ENCODE data around the gene MEIS2. TPM values are rescaled to one million over a fixed set of nuclear protein-coding genes. Genes with fewer than 3 reads are reported as not detected.

MEIS2 gene
- total and polyA plus RNA-seq, 8 donors: 3.9 to 77.7 (median 25.9) TPM

DNA sequence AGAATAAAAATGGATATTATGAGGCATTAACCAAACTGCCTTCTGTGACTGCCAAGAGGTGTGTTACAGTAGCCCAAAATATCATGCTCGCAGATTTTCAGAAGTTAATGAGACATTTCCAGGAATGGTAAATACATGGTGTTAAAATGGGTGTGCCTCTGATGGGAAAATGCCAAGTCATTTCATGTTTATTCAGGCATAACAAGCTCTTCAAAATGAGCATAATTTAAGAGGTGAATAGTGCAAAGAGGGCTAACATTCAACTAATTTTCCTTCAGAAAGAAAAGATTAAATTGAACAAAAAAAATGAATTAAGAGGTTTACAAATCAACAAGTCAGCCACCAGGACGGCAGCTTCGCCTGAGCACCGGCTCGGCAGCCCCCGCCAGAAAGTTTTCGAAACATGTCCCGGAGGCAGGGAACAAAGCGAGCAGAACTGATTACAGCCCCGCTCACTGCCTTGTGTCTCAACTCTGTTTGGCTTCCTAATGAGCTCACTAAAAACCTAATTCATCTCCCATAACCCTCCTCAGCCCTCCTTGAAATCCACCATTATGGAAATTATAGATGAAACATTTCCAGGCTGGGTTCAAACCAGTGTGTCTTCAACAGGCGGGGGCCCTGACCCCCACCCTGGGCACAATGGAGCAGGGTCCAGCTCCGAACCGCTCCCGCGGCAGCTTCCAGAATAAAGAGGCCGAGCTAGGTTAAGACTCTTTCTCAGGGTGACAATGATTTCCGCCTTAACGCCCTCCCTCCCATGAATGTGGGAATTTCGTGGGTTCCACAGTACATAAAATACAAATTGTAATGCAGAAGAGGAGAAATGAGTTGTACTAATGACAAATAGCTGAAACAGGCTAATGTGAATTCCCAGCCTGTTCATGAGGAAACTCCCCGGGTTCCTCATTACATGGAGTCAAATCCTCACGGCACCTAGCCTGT lies 43.9 kb downstream of the MEIS2 start:
- H3K4me1 ChIP-seq: peaks cover 4 to 43% (median 28%) of the 10 kb centered on the region in 4 donors
- peak overlapping the region in 4 of 5 donors; percentile 15 to 77 (median 48) for H3K27ac ChIP-seq
- H3K36me3 ChIP-seq: no peaks in the 10 kb centered on the region
- intact Hi-C loops (cut with DNase I; ENCODE audit: low total_unique reads): no loop called here
- H3K4me3 ChIP-seq: no peak overlapping the region
- DNase-seq: peak in 1 of 2 donors; percentile 56
- TF ChIP-seq, protein P1, sequence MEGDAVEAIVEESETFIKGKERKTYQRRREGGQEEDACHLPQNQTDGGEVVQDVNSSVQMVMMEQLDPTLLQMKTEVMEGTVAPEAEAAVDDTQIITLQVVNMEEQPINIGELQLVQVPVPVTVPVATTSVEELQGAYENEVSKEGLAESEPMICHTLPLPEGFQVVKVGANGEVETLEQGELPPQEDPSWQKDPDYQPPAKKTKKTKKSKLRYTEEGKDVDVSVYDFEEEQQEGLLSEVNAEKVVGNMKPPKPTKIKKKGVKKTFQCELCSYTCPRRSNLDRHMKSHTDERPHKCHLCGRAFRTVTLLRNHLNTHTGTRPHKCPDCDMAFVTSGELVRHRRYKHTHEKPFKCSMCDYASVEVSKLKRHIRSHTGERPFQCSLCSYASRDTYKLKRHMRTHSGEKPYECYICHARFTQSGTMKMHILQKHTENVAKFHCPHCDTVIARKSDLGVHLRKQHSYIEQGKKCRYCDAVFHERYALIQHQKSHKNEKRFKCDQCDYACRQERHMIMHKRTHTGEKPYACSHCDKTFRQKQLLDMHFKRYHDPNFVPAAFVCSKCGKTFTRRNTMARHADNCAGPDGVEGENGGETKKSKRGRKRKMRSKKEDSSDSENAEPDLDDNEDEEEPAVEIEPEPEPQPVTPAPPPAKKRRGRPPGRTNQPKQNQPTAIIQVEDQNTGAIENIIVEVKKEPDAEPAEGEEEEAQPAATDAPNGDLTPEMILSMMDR (IDR thresholded peaks at IDR 0.05): no peak
- TF ChIP-seq POLR2A (IDR thresholded peaks at IDR 0.05): no peak
- TF ChIP-seq EP300 (IDR thresholded peaks at IDR 0.05): no peak
- no peak for TF ChIP-seq POLR2AphosphoS5 (IDR thresholded peaks at IDR 0.05)
- WGBS, 5 donors: 63 to 73% (median 66%) methylated on average over 21 of the region's 21 CpGs
- no peaks in the 10 kb centered on the region for H3K27me3 ChIP-seq
- H3K9me3 ChIP-seq: no peaks in the 10 kb centered on the region

DNA sequence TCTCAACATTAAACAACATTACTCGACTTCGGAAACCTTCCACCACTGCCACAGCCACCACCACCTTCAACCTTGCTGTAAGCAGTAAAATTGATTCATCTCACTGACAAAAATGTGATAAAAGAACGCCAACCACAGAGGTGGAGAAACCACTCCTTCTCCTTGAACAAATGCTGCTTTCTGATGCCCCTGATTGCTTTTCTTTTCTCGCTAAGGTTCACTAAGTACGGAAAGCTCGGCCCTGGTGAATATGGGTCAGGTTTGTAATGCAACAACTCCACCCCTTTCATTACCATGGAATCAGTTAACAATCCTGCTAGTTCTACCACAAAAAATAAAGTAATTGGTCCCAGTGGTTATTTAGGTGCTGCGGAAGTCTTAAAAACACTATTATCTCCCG lies 44.9 kb downstream of the MEIS2 start:
- DNase-seq: no peak
- TF ChIP-seq POLR2A (IDR thresholded peaks at IDR 0.05) (no peak), POLR2AphosphoS5 (IDR thresholded peaks at IDR 0.05) (no peak), EP300 (IDR thresholded peaks at IDR 0.05) (no peak)
- TF ChIP-seq, protein P1 (IDR thresholded peaks at IDR 0.05): no peak
- Histone ChIP-seq H3K4me3 (no peak overlapping the region), H3K27ac (peak overlapping the region in 2 of 5 donors; percentile 15 to 77), H3K4me1 (peaks cover 4 to 52% (median 29%) of the 10 kb centered on the region in 4 donors), H3K27me3 (no peaks in the 10 kb centered on the region), H3K9me3 (no peaks in the 10 kb centered on the region), H3K36me3 (no peaks in the 10 kb centered on the region)
- intact Hi-C loops (cut with DNase I; ENCODE audit: low total_unique reads): no loop called here
- WGBS, 5 donors: 90 to 95% (median 91%) methylated on average over 8 of the region's 8 CpGs

DNA sequence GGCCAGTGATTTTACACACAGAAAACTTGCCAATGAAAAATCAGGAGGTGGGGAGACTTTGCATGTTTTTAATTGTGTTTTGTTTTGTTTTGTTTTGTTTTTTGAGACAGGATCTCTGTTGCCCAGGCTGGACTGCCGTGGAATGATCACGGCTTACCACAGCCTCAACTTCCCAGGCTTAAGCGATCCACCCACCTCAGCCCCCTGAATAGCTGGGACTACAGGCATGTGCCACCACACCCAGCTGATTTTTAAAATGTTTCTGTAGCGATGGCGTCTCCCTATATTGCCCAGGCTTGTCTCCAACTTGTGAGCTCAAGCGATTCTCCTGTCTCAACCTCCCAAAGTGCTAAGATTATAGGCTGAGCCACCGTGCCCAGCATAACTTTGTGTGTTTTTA lies 46.0 kb downstream of the MEIS2 start:
- no peaks in the 10 kb centered on the region for H3K9me3 ChIP-seq
- no peaks in the 10 kb centered on the region for H3K36me3 ChIP-seq
- WGBS, 5 donors: 85 to 92% (median 87%) methylated on average over 7 of the region's 7 CpGs
- no peak overlapping the region for H3K27ac ChIP-seq
- no peak overlapping the region for H3K4me3 ChIP-seq
- no peak for TF ChIP-seq POLR2A (IDR thresholded peaks at IDR 0.05)
- no peak for TF ChIP-seq POLR2AphosphoS5 (IDR thresholded peaks at IDR 0.05)
- no peak for TF ChIP-seq EP300 (IDR thresholded peaks at IDR 0.05)
- TF ChIP-seq, protein P1 (IDR thresholded peaks at IDR 0.05): no peak
- intact Hi-C loops (cut with DNase I; ENCODE audit: low total_unique reads): no loop called here
- H3K27me3 ChIP-seq: no peaks in the 10 kb centered on the region
- no peak for DNase-seq
- H3K4me1 ChIP-seq: peaks cover 4 to 48% (median 23%) of the 10 kb centered on the region in 4 donors

DNA sequence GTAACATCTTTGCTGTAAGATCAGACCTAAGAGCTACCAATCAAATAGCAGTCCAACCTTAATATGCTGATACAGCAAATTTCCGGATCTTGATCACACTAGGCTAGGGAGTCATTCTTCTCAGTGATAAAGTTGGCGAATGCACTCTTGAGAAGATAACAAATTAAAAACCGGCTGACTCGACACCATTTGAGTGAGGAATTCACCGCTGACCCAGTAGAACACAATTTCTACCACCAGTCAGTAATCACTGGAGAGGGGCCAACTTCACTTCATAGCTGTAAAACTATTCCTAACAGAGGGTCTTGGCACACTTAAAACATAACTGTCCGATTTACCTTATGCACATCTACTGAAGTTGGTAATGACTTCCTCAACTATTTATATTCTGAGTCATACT lies 47.2 kb downstream of the MEIS2 start:
- intact Hi-C loops (cut with DNase I; ENCODE audit: low total_unique reads): no loop called here
- Histone ChIP-seq H3K27ac (no peak overlapping the region), H3K27me3 (no peaks in the 10 kb centered on the region), H3K9me3 (no peaks in the 10 kb centered on the region), H3K4me1 (peaks cover 4 to 36% (median 15%) of the 10 kb centered on the region in 4 donors), H3K36me3 (no peaks in the 10 kb centered on the region), H3K4me3 (no peak overlapping the region)
- TF ChIP-seq, protein P1 (IDR thresholded peaks at IDR 0.05): no peak
- TF ChIP-seq POLR2AphosphoS5 (IDR thresholded peaks at IDR 0.05) (no peak), POLR2A (IDR thresholded peaks at IDR 0.05) (no peak), EP300 (IDR thresholded peaks at IDR 0.05) (no peak)
- peak in 1 of 2 donors; percentile 37 for DNase-seq
- WGBS, 5 donors: 83 to 90% (median 87%) methylated on average over 6 of the region's 6 CpGs

Measured in stomach (tissue), 9 donors.